Liver (tissue), 9 donors: ENCODE data around the gene TTYH1. TPM values are rescaled to one million over a fixed set of nuclear protein-coding genes. Genes with fewer than 3 reads are reported as not detected.

Experiments
- DNase-seq: peaks from one replicate; pipeline ENCODE4 v3.0.0-alpha.2; 2017; ENCODE audit warnings: low spot score
- H3K27ac ChIP-seq, 2 donors: one replicate each; pipeline ENCODE4 v1.7.0; 2013; ENCODE audit warnings: inconsistent platforms in 2 of 2, low read length in 2 of 2, control low read depth in 1 of 2, low read depth in 1 of 2, mild to moderate bottlenecking in 1 of 2
- H3K27me3 ChIP-seq, 4 donors: one replicate each; pipeline versions ENCODE4 v1.6.1 to v1.7.0; 2013; ENCODE audit warnings: low read length in 3 of 4, inconsistent platforms in 1 of 4, mild to moderate bottlenecking in 1 of 4, moderate library complexity in 1 of 4; ENCODE audit not compliant: control insufficient read depth in 4 of 4, insufficient read depth in 4 of 4
- H3K36me3 ChIP-seq, 4 donors: one replicate each; pipeline versions ENCODE4 v1.6.1 to v1.7.0; 2013; ENCODE audit warnings: low read length in 3 of 4, mild to moderate bottlenecking in 3 of 4, low read depth in 1 of 4, moderate library complexity in 1 of 4; ENCODE audit not compliant: control insufficient read depth in 4 of 4, insufficient read depth in 3 of 4
- H3K4me1 ChIP-seq, 4 donors: one replicate each; pipeline versions ENCODE4 v1.6.1 to v1.7.0; 2013; ENCODE audit warnings: low read length in 3 of 4, mild to moderate bottlenecking in 3 of 4, moderate library complexity in 1 of 4; ENCODE audit not compliant: control insufficient read depth in 4 of 4, insufficient read depth in 4 of 4
- H3K4me3 ChIP-seq, 3 donors: one replicate each; pipeline versions ENCODE4 v1.6.1 to v1.7.0; 2013; ENCODE audit warnings: low read length in 3 of 3, control low read depth in 1 of 3, low read depth in 1 of 3, mild to moderate bottlenecking in 1 of 3
- H3K9ac ChIP-seq, 2 donors: one replicate each; pipeline ENCODE4 v1.7.0; 2013; ENCODE audit warnings: low read length in 2 of 2, mild to moderate bottlenecking in 2 of 2, moderate library complexity in 2 of 2, control low read depth in 1 of 2, low read depth in 1 of 2
- H3K9me3 ChIP-seq, 4 donors: one replicate each; pipeline versions ENCODE4 v1.6.1 to v1.7.0; 2013; ENCODE audit warnings: low read length in 3 of 4; ENCODE audit not compliant: control insufficient read depth in 4 of 4
- ATF3 ChIP-seq: IDR thresholded peaks from 2 replicates; pipeline ENCODE4 v1.6.1; 2016; ENCODE audit warnings: antibody characterized with exemption
- CTCF ChIP-seq: fragments of 150-350 bp; IDR thresholded peaks from 2 replicates; pipeline ENCODE4 v1.5.1; 2017; ENCODE audit warnings: improper control_type of control experiment, low read depth, low read length; ENCODE audit not compliant: missing input control
- EGR1 ChIP-seq, 2 donors: IDR thresholded peaks; 2 replicates each; pipeline ENCODE4 v1.6.1; 2016 to 2018; ENCODE audit warnings: antibody characterized with exemption in 2 of 2, low read depth in 2 of 2
- FOXA1 ChIP-seq: IDR thresholded peaks from 2 replicates; pipeline ENCODE4 v1.6.1; 2016; ENCODE audit warnings: antibody characterized with exemption
- FOXA2 ChIP-seq: IDR thresholded peaks from 2 replicates; pipeline ENCODE4 v1.6.1; 2016; ENCODE audit warnings: antibody characterized with exemption
- GABPA ChIP-seq, 2 donors: IDR thresholded peaks in 1 of 2; conservative IDR thresholded peaks in 1 of 2; 2 replicates each; pipeline ENCODE4 v1.6.1; 2016; ENCODE audit warnings: antibody characterized with exemption in 2 of 2, mild to moderate bottlenecking in 1 of 2, moderate library complexity in 1 of 2
- HNF4A ChIP-seq, 2 donors: conservative IDR thresholded peaks; 2 replicates each; pipeline ENCODE4 v1.6.1; 2016; ENCODE audit warnings: antibody characterized with exemption in 2 of 2, mild to moderate bottlenecking in 2 of 2
- HNF4G ChIP-seq: IDR thresholded peaks from 2 replicates; pipeline ENCODE4 v1.6.1; 2016; ENCODE audit warnings: antibody characterized with exemption
- JUND ChIP-seq, 2 donors: IDR thresholded peaks; 2 replicates each; pipeline ENCODE4 v1.6.1; 2016; ENCODE audit warnings: antibody characterized with exemption in 2 of 2
- MAX ChIP-seq: IDR thresholded peaks from 2 replicates; pipeline ENCODE4 v1.6.1; 2016; ENCODE audit warnings: antibody characterized with exemption
- NR2F2 ChIP-seq: IDR thresholded peaks from 2 replicates; pipeline ENCODE4 v1.6.1; 2016; ENCODE audit warnings: antibody characterized with exemption
- RAD21 ChIP-seq, 2 donors: IDR thresholded peaks; 2 replicates each; pipeline ENCODE4 v1.6.1; 2016; ENCODE audit warnings: antibody characterized with exemption in 2 of 2, mild to moderate bottlenecking in 2 of 2
- REST ChIP-seq: IDR thresholded peaks from 2 replicates; pipeline ENCODE4 v1.6.1; 2016; ENCODE audit warnings: antibody characterized with exemption, mild to moderate bottlenecking
- RXRA ChIP-seq, 2 donors: IDR thresholded peaks; 2 replicates each; pipeline ENCODE4 v1.6.1; 2017 to 2018; ENCODE audit warnings: antibody characterized with exemption in 2 of 2, mild to moderate bottlenecking in 1 of 2
- SP1 ChIP-seq: IDR thresholded peaks from 2 replicates; pipeline ENCODE4 v1.6.1; 2018; ENCODE audit warnings: antibody characterized with exemption, mild to moderate bottlenecking
- TAF1 ChIP-seq: conservative IDR thresholded peaks from 2 replicates; pipeline ENCODE4 v1.6.1; 2016; ENCODE audit warnings: antibody characterized with exemption, mild to moderate bottlenecking
- YY1 ChIP-seq: IDR thresholded peaks from 2 replicates; pipeline ENCODE4 v1.6.1; 2016; ENCODE audit warnings: antibody characterized with exemption, mild to moderate bottlenecking
- ZBTB33 ChIP-seq: IDR thresholded peaks from 2 replicates; pipeline ENCODE4 v1.6.1; 2016; ENCODE audit warnings: antibody characterized with exemption
- WGBS: extraction: QIAGEN DNeasy Blood & Tissue Kit; methylation state at CpG from one replicate; pipeline ENCODE4 v1.1.7; 2013; 5-methylcytosine and 5-hydroxymethylcytosine counted together
- polyA plus RNA-seq, 2 donors: library from polyadenylated mRNA; stranded (reverse) in 1 of 2; unstranded in 1 of 2; fragments of 200-250 nt in 1 of 2; fragments of >200 nt in 1 of 2; fragmentation: Nextera tagmentation in 1 of 2; extraction: Ambion mirVana in 1 of 2; gene quantifications; one replicate each; pipeline versions ENCODE4 v1.2.1 to v1.2.3, GENCODE V29; 2013 to 2015
- total RNA-seq, 2 donors: library from RNA; depleted of rRNA; stranded (reverse); fragments of >200 nt; gene quantifications; one replicate each; pipeline ENCODE4 v1.2.3, GENCODE V29; 2014
- donor health status: healthy.
- donor health status: healthy.
- donor health status: healthy.
- donor health status: healthy.
- donor health status: healthy.

The TTYH1 gene
- total and polyA plus RNA-seq, 4 donors, result 0.28 to 1.1 (median 0.61) TPM

- H3K4me1 ChIP-seq, result no peaks in the 10 kb centered on the region
- 59% methylated on average over 2 of the region's 2 CpGs for WGBS
- H3K9ac ChIP-seq, result no peak overlapping the region
- H3K36me3 ChIP-seq, result no peaks in the 10 kb centered on the region
- no peak overlapping the region for H3K27ac ChIP-seq
- no peak overlapping the region for H3K4me3 ChIP-seq
- no peaks in the 10 kb centered on the region for H3K27me3 ChIP-seq
- TF ChIP-seq TAF1, result no peak
- no peak for TF ChIP-seq HNF4G
- no peak for TF ChIP-seq EGR1 (IDR thresholded peaks at IDR 0.05; ENCODE audit: low read depth in 2 of 2)
- TF ChIP-seq FOXA1, result no peak
- no peak for TF ChIP-seq CTCF
- TF ChIP-seq ATF3, result no peak
- no peak for TF ChIP-seq SP1
- TF ChIP-seq MAX, result no peak
- no peak for TF ChIP-seq RXRA (IDR thresholded peaks at IDR 0.05)
- TF ChIP-seq JUND (IDR thresholded peaks at IDR 0.05), result no peak
- TF ChIP-seq NR2F2, result no peak
- TF ChIP-seq ZBTB33, result no peak
- TF ChIP-seq GABPA (IDR thresholded peaks at IDR 0.05 in 1 of 2, conservative IDR thresholded peaks at IDR 0.05 in 1 of 2), result no peak
- TF ChIP-seq HNF4A (conservative IDR thresholded peaks at IDR 0.05), result no peak
- TF ChIP-seq REST, result no peak
- DNase-seq, result no peak
- H3K9me3 ChIP-seq, result peaks cover 0 to 2% (median 0%) of the 10 kb centered on the region in 4 donors
These were observed 16.1 kb upstream of the TTYH1 start for GRCh38 chr19:54399189-54399588.

GRCh38 chr19:54400913-54401312 is 14.4 kb upstream of the TTYH1 start:
- H3K4me3 ChIP-seq, result no peak overlapping the region
- peaks cover 0 to 2% (median 0%) of the 10 kb centered on the region in 4 donors for H3K9me3 ChIP-seq
- no peaks in the 10 kb centered on the region for H3K36me3 ChIP-seq
- no peak overlapping the region for H3K9ac ChIP-seq
- no peak overlapping the region for H3K27ac ChIP-seq
- no peak for DNase-seq
- no peaks in the 10 kb centered on the region for H3K27me3 ChIP-seq
- H3K4me1 ChIP-seq, result no peaks in the 10 kb centered on the region
- 84% methylated on average over 6 of the region's 6 CpGs for WGBS
- TF ChIP-seq YY1 (no peak), RXRA (IDR thresholded peaks at IDR 0.05) (no peak), MAX (no peak), HNF4A (conservative IDR thresholded peaks at IDR 0.05) (no peak), JUND (IDR thresholded peaks at IDR 0.05) (no peak), RAD21 (IDR thresholded peaks at IDR 0.05) (no peak), CTCF (no peak), GABPA (IDR thresholded peaks at IDR 0.05 in 1 of 2, conservative IDR thresholded peaks at IDR 0.05 in 1 of 2) (no peak), EGR1 (IDR thresholded peaks at IDR 0.05; ENCODE audit: low read depth in 2 of 2) (no peak), FOXA1 (no peak), REST (no peak), FOXA2 (no peak)
